HG02642 (cell line): ENCODE data around the gene TMEM258.

Experiments
- ATAC-seq: cut with Tn5 transposase; IDR thresholded peaks from one replicate; pipeline ENCODE4 v1.9.1; 2021; ENCODE audit warnings: mild to moderate bottlenecking; ENCODE audit not compliant: unreplicated experiment, poor library complexity

The TMEM258 gene

GRCh38 chr11:61762798-61763197 is 29.6 kb downstream of the TMEM258 start:
- no peak for ATAC-seq

- no peak for ATAC-seq
Measured at GRCh38 chr11:61762223-61762615, 30.2 kb downstream of the TMEM258 start.

GRCh38 chr11:61761440-61762222 is 30.8 kb downstream of the TMEM258 start:
- ATAC-seq: no peak

- ATAC-seq: no peak
Measured at GRCh38 chr11:61760946-61761345, 31.5 kb downstream of the TMEM258 start.

GRCh38 chr11:61757213-61757862 is 35.1 kb downstream of the TMEM258 start:
- no peak for ATAC-seq

- no peak for ATAC-seq
Measured at GRCh38 chr11:61756452-61757212, 35.8 kb downstream of the TMEM258 start.

- no peak for ATAC-seq
Measured at GRCh38 chr11:61756147-61756451, 36.3 kb downstream of the TMEM258 start.

- no peak for ATAC-seq
Measured at GRCh38 chr11:61754534-61755482, 37.6 kb downstream of the TMEM258 start.

- no peak for ATAC-seq
Measured at GRCh38 chr11:61753672-61754071, 38.7 kb downstream of the TMEM258 start.

- ATAC-seq: no peak
Measured at GRCh38 chr11:61752925-61753521, 39.4 kb downstream of the TMEM258 start.

GRCh38 chr11:61752117-61752924 is 40.1 kb downstream of the TMEM258 start, which contains the start of gene MYRF:
TSS of gene MYRF (plus strand) at chr11:61752636. CDS start at chr11:61752745, 109 bp downstream.
- no peak for ATAC-seq

GRCh38 chr11:61751384-61751783 is 41.0 kb downstream of the TMEM258 start:
- ATAC-seq: no peak

GRCh38 chr11:61750631-61751273 is 41.6 kb downstream of the TMEM258 start:
- ATAC-seq: no peak

- ATAC-seq: no peak
Measured at GRCh38 chr11:61749591-61750217, 42.7 kb downstream of the TMEM258 start.

GRCh38 chr11:61747967-61748285 is 44.5 kb downstream of the TMEM258 start:
- ATAC-seq: no peak

GRCh38 chr11:61747192-61747966 is 45.0 kb downstream of the TMEM258 start:
- peak; percentile 61 for ATAC-seq

- no peak for ATAC-seq
Measured at GRCh38 chr11:61746442-61747191, 45.8 kb downstream of the TMEM258 start.
